ENCODE measurements around the gene BBOF1. TPM values are rescaled to one million over a fixed set of nuclear protein-coding genes. Genes with fewer than 3 reads are reported as not detected.
"Not testable (repeated sequence)": the region's sequence is repeated elsewhere in the genome, so short reads cannot be mapped to it uniquely, and the experiment has no call there.

Gene BBOF1
- total and polyA plus RNA-seq, 2 of the 8 experiments (the other 6 are each of a cell fraction or from before 2014, with no cell fraction given) = 0.26 to 0.60 TPM

DNA sequence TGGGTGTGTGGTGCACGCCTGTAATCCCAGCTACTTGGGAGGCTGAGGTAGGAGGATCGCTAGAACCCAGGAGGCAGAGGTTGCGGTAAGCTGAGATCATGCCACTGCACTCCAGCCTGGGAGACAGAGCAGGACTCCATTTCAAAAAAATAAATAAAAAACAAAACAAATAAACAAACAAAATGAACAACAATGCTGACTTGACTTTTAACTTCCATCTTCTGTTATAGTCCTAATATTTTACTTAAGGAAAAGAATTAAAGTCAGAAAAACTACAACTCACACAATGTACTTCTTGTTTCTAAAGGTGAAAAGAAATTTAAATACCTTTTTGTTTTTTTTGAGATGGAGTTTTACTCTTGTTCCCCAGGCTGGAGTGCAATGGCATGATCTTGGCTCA, 13.5 kb upstream of the BBOF1 start:
- DNase-seq (ENCODE audit: low read depth in 1 of 2, low spot score in 2 of 2); H2BK5ac ChIP-seq (ENCODE audit: low read depth, low read length); CTCF ChIA-PET (ENCODE audit: partially characterized antibody); H3K56ac ChIP-seq (replicated peaks; ENCODE audit: insufficient read length, low read depth, low read length); H3K9ac ChIP-seq (replicated peaks in 1 of 4; ENCODE audit: extremely low read depth in 1 of 4, low read depth in 3 of 4, low read length in 3 of 4); H3K18ac ChIP-seq (ENCODE audit: extremely low read depth, low read length); H2AK5ac ChIP-seq (ENCODE audit: low read depth, low read length); H3K27me3 ChIP-seq (replicated peaks in 1 of 4; ENCODE audit: control insufficient read depth in 3 of 4, extremely low read depth in 1 of 4, insufficient read depth in 3 of 4, low read length in 3 of 4); H2BK12ac ChIP-seq (ENCODE audit: low read depth, low read length); H3K4me3 ChIP-seq (ENCODE audit: extremely low read depth in 1 of 4, insufficient read depth in 2 of 4, low read depth in 3 of 4, low read length in 4 of 4); FAIRE-seq; H3K27ac ChIP-seq (ENCODE audit: low read depth, low read length); H3K4me1 ChIP-seq (replicated peaks in 1 of 4; ENCODE audit: control insufficient read depth in 3 of 4, insufficient read depth in 4 of 4, low read length in 3 of 4); H4K5ac ChIP-seq (ENCODE audit: insufficient read length, low read depth, low read length); H2BK15ac ChIP-seq (ENCODE audit: low read length); H3K23me2 ChIP-seq (ENCODE audit: low read depth, low read length); H2BK20ac ChIP-seq (ENCODE audit: low read length); H4K91ac ChIP-seq (replicated peaks; ENCODE audit: insufficient read length, low read length); H4K20me1 ChIP-seq (replicated peaks in 1 of 2; ENCODE audit: control insufficient read depth in 1 of 2, insufficient read depth in 2 of 2, low read length in 2 of 2); H3K79me1 ChIP-seq (ENCODE audit: low read depth, low read length); H3K23ac ChIP-seq (ENCODE audit: insufficient read length); H4K8ac ChIP-seq (ENCODE audit: extremely low read depth, insufficient read depth, low read length); H3K14ac ChIP-seq (ENCODE audit: insufficient read length); H2BK120ac ChIP-seq (replicated peaks; ENCODE audit: low read depth, low read length); H3K36me3 ChIP-seq (ENCODE audit: control insufficient read depth in 2 of 4, insufficient read depth in 4 of 4, low read length in 3 of 4); H3K4me2 ChIP-seq (ENCODE audit: insufficient read depth in 1 of 2, low read depth in 2 of 2, low read length in 2 of 2); H2AFZ ChIP-seq (ENCODE audit: low read length); H3K79me2 ChIP-seq (ENCODE audit: control insufficient read depth in 1 of 2, insufficient read depth in 2 of 2, low read length in 2 of 2); H3K9me3 ChIP-seq (ENCODE audit: insufficient read depth in 2 of 2, low read depth in 1 of 2, low read length in 1 of 2); H3K4ac ChIP-seq (replicated peaks; ENCODE audit: insufficient read length, low read depth, low read length): not testable (repeated sequence)
- POLR2A ChIA-PET (ENCODE audit: partially characterized antibody) = interaction anchor here (0.6 kb wide), 1 partner anchor 202 kb away, joined by 3 read pairs; no protein-coding TSS in a partner anchor
- WGBS, 2 experiments (ENCODE audit: extremely low coverage in 1 of 2, insufficient coverage in 1 of 2, insufficient read length in 1 of 2, insufficient replicate concordance in 2 of 2, low coverage in 1 of 2, low lambda C conversion rate in 2 of 2, missing lambda C conversion rate in 1 of 2) = 87% methylated on average over 3 of the region's 3 CpGs; no CpG with 5 or more reads in 1 of the 2 experiments
